WTC11 (cell line): ENCODE results near the gene USP22. TPM values are rescaled to one million over a fixed set of nuclear protein-coding genes. Genes with fewer than 3 reads are reported as not detected.
A peak's percentile ranks its signal among the peaks of the same experiment; 100 is the strongest.

Experiments used
- ATAC-seq: fragments of 200-7000 bp; cut with Tn5 transposase; 2 replicates; pipeline ENCODE4 v1.10.0; 2021; ENCODE audit warnings: mild to moderate bottlenecking, moderate library complexity
- CTCF ChIA-PET: fragments of 300-600 bp; sonication (Branson Sonifier 250); formaldehyde crosslinking; loops from one replicate; lab custom pipeline; 2021; ENCODE audit warnings: antibody characterized with exemption; lab: Charles Lee
- POLR2A ChIA-PET: fragments of 350-600 bp; sonication (Branson Sonifier 250); formaldehyde crosslinking; loops from one replicate; lab custom pipeline; 2021; ENCODE audit warnings: antibody characterized with exemption; lab: Charles Lee
- DNase-seq: peaks from one replicate; pipeline ENCODE4 v3.0.0; 2021; ENCODE audit warnings: low spot score
- H3K27ac Mint-ChIP-seq: 2 replicates; pipeline ENCODE4 v1.8.0; 2021; ENCODE audit warnings: mixed read lengths
- H3K27me3 Mint-ChIP-seq: 2 replicates; pipeline ENCODE4 v1.8.0; 2021; ENCODE audit warnings: low read depth, mild to moderate bottlenecking, moderate library complexity, mixed read lengths
- H3K36me3 Mint-ChIP-seq: 2 replicates; pipeline ENCODE4 v1.8.0; 2021; ENCODE audit warnings: mixed read lengths
- H3K4me1 Mint-ChIP-seq: 2 replicates; pipeline ENCODE4 v1.8.0; 2022; ENCODE audit warnings: mixed read lengths
- H3K4me3 Mint-ChIP-seq: 2 replicates; pipeline ENCODE4 v1.8.0; 2021; ENCODE audit warnings: mild to moderate bottlenecking, moderate library complexity, mixed read lengths
- H3K9me3 Mint-ChIP-seq: 2 replicates; pipeline ENCODE4 v1.8.0; 2021; ENCODE audit warnings: mixed read lengths
- ATF2 ChIP-seq: sonication (generic); formaldehyde crosslinking; IDR thresholded peaks from 2 replicates; pipeline ENCODE4 v1.8.1; 2022; ENCODE audit warnings: low read depth, missing genetic modification reagents, borderline replicate concordance
- ATF6 ChIP-seq: sonication (generic); formaldehyde crosslinking; IDR thresholded peaks from 2 replicates; pipeline ENCODE4 v1.8.1; 2023; ENCODE audit warnings: mild to moderate bottlenecking, missing genetic modification reagents
- ERG ChIP-seq: fragments of 250-450 bp; sonication (Bioruptor Pico); IDR thresholded peaks from 2 replicates; pipeline ENCODE4 v1.8.0; 2021; ENCODE audit warnings: mild to moderate bottlenecking
- FOXP4 ChIP-seq: sonication (generic); formaldehyde crosslinking; IDR thresholded peaks from 2 replicates; pipeline ENCODE4 v1.8.0; 2022; ENCODE audit warnings: mild to moderate bottlenecking, missing genetic modification reagents
- HMGXB4 ChIP-seq: sonication (generic); formaldehyde crosslinking; IDR thresholded peaks from 2 replicates; pipeline ENCODE4 v1.8.1; 2023; ENCODE audit warnings: mild to moderate bottlenecking, moderate library complexity, missing genetic modification reagents
- IRF2 ChIP-seq: sonication (generic); formaldehyde crosslinking; IDR thresholded peaks from 2 replicates; pipeline ENCODE4 v1.8.0; 2022; ENCODE audit warnings: low read depth, missing genetic modification reagents, borderline replicate concordance
- PRDM15 ChIP-seq: sonication (generic); formaldehyde crosslinking; IDR thresholded peaks from 2 replicates; pipeline ENCODE4 v1.8.0; 2022; ENCODE audit warnings: missing genetic modification reagents
- USF2 ChIP-seq: sonication (generic); formaldehyde crosslinking; IDR thresholded peaks from 2 replicates; pipeline ENCODE4 v1.8.1; 2023; ENCODE audit warnings: mild to moderate bottlenecking, missing genetic modification reagents, moderate library complexity
- ZBTB21 ChIP-seq: sonication (generic); formaldehyde crosslinking; IDR thresholded peaks from 2 replicates; pipeline ENCODE4 v1.8.1; 2023; ENCODE audit warnings: mild to moderate bottlenecking, missing genetic modification reagents, borderline replicate concordance
- total RNA-seq: library from RNA; stranded (reverse); gene quantifications from 3 replicates; pipeline ENCODE4 v1.2.3, GENCODE V29; 2021

Gene USP22
- total RNA-seq, 1 experiment from 2014 or later: 289 TPM

GRCh38 chr17:21061158-21061835 is 18.5 kb upstream of the USP22 start:
- no peak for DNase-seq
- H3K9me3 Mint-ChIP-seq: no peaks in the 10 kb centered on the region
- H3K4me1 Mint-ChIP-seq: peaks cover 9% of the 10 kb centered on the region
- H3K27me3 Mint-ChIP-seq: no peaks in the 10 kb centered on the region
- POLR2A ChIA-PET: no interaction called here
- CTCF ChIA-PET: interaction anchor here (0.9 to 2.0 kb wide), 3 partner anchors 9 to 44 kb away, joined by 3 to 8 read pairs (median 3); partner anchors contain the start of gene USP22
- TF ChIP-seq IRF2 (CRISPR knock-in tag) (no peak), PRDM15 (CRISPR knock-in tag) (no peak), FOXP4 (CRISPR knock-in tag) (no peak), ERG (CRISPR knock-in tag) (no peak), USF2 (CRISPR knock-in tag) (no peak), ATF2 (CRISPR knock-in tag) (no peak), ZBTB21 (CRISPR knock-in tag) (no peak), HMGXB4 (no peak), ATF6 (CRISPR knock-in tag) (no peak)
- TF ChIP-seq, all 79 proteins: peak for 0
- Mint-ChIP-seq H3K4me3 (no peak overlapping the region), H3K27ac (no peak overlapping the region), H3K36me3 (no peaks in the 10 kb centered on the region)
- peak; percentile 79 for ATAC-seq
